HG03066 (cell line): ENCODE results near the gene SFSWAP.
"Not testable (repeated sequence)": the region's sequence is repeated elsewhere in the genome, so short reads cannot be mapped to it uniquely, and the experiment has no call there.

Source experiments
- ATAC-seq: cut with Tn5 transposase; IDR thresholded peaks from one replicate; pipeline ENCODE4 v1.9.1; 2021; ENCODE audit warnings: low read depth; ENCODE audit not compliant: unreplicated experiment

The SFSWAP gene

DNA sequence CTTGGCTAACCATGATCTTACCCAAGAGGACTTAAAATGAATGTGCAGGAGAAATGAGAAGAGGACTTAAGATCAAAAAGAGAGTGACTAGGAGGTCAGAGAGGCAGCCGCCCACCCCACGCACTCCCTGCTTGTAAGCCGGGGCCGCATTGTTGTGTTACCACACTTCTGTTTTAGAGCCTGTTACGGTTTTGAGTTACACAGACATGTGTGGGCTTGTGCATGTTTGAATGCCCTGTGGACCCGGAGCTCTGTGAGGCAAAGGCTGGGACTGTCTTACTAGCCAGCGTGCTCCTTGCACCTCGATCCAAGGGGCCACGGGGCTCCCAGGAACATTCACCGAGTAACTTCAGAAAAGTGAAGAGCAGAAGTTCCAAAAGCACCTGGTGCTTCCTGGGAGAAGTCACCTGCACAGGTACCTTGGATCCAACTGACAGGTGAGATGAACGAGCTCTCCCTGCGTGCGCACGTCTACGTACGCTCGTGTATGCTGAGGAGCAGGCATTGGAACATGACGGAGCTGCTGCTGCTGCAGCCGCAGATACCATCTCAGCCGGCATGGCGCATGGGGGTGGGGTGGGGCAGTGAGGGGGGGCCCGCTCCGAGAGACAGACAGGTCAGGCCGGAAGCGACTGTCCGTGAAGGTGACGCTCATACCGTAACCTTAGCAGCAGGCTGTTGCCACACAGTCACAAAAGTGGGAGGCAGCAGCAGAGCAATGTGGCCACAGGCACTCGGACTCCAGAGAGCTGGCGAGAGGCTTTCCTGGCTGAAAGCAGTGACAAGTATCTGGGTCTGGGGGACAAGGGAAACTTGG is 23.7 kb downstream of the SFSWAP start:
- ATAC-seq: no peak

DNA sequence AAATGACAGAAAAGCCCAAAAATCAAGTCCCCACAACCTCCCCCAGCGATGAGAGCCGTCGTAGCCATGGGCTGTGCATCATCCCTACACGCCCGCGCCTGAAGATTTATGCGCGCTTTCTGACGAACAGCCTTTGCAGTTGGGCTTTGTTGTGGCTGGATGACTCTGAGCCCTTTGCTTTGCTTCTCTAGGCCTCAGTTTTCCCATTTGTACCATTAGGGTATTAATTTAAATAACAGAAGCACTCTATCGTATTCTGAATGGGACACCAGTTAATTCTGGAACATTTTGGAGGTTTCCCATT is 24.2 kb downstream of the SFSWAP start:
- ATAC-seq: no peak

DNA sequence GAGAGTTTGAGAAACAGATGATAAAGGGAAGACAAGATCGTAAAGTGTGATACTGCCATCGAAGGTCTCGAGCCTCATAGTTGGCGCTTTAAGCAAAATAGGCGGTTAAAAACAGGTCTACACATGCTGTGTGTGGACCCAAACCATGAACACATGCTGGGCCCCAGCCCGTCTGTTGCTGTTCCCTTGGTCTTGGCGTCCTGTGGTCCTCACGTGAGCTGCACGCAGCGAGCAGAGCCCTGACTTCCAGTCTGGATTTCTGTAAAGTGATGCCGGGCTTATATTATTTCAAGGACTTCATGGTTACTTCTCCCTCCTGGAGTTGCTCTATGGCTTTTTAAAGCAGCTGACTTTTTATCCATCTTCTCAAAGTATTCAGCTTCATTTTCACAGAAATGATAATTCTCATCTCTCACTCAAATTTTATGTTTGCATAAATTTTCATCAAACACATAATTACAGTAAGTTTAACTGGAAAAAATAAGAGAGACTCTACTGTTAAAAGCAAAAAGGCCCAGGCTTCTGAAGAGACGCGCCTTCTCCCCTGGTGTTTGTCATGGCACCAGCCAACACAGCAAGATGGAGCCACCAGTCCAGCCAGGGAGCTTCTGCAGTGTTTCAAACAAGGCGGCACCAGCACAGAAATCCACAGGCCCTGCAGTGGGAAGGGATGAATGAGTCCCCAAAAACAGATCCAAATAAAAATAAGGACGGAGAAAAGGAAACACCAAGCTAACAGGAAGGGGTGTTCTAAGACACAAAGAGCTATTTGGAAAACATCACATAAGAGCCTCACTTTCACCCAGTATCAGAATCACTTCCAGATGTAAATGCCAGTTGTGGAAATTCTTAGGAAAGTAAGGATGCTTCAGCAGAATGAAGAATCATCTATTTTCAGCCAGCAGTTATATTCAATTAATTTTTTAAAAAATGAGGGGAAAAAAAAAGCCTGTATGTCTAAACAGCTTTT is 24.9 kb downstream of the SFSWAP start:
- no peak for ATAC-seq

DNA sequence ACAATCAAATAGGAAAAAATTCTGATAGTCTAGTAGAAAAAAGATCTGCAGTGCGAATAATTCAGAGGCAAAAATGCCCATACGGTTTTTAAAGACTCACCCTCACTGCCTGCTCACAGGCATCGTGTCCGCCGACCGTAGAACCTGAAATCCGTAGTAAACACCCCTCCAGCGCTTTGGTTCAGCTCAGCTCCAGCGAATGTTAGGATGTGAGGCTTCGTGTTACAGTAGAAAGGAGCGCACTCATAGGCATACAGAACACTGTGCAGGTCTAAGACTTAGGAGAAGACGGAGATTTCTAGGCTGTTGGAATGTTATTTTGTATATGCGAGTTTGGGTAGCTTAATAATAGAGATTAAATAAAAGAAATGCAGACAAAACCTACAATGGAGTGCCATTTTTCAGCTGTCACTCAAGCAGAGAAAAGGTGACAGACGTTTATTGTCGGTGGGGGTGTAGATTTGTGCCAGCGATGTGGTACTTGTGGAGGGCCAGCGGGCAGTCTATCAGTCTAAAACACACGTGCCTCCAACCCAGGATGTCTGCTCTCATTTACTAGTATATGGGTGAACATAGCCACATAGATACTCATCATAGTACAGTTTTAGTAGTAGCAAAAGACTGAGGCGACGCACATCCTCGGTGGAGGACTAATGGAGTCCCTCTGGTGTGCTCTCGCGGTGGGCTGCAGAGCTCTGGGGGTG is 25.7 kb downstream of the SFSWAP start:
- ATAC-seq: no peak

DNA sequence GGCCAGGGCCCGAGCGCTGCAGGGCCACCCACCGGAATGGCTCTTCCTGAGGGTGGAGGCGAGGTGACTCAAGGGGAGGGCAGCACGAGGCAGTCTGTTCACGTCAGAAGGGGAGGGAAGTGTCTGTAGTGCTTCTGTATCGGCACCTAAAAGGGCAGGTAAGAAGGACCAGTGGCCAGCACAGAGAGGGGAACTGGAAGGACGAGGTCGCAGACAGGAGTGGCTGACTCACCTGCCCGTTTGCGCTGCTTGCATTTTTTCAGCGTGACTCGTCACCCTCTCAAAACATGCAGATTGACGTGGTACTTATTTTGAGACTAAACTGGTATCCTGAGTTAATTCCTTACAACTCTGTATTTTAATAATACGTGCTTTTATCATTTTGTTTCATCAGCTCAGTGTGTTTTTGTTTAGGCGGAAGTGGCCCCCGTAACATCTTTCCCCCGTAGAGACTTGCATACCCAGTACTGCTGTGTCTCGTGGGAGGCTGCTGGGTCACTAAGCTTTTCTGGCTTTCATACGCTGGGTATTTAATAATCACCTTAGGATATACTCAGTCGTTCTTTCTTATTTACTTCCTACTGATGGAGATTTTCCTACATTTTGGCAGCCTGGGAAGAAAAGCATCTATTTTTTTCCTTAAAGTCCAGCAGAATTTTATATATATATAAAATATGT is 26.4 kb downstream of the SFSWAP start:
- ATAC-seq: no peak

DNA sequence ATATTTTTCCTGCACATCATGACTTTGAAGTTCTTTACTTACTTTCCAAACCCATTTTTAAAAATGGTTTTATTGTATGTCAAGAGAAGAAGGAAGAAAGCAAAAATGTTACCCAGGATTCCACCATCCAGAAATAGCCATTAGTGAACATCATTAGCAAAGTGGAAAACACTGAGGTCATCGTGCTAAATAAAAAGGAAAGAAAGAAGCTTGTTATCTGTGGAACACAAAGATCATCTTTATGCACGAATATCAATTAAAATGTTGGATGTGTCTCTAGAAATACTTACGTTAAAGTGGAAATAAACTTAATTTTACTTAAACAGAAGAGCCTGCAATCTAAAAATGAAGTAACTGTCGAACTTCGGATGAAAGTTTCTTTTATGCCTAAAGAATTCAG is 27.3 kb downstream of the SFSWAP start:
- ATAC-seq: no peak

DNA sequence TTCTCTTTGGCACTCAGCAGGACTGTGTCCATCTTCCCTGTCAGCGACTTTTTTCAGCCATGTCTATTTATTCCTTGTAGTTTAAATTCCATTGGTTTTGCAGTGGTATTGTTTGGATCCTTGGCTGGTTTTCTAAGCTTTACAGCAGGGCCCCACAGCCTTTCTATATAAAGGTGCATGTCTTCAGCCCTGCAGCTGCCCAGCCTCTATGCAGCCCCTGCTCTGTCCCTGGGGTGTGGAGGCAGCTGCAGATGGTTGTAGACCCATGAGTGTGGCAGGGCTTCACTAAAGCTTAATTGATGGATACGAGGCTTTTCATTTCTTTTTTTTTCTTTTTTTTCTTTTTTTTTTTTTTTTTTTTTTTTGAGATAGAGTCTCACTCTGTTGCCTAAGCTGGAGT is 29.7 kb downstream of the SFSWAP start:
- ATAC-seq: no peak

DNA sequence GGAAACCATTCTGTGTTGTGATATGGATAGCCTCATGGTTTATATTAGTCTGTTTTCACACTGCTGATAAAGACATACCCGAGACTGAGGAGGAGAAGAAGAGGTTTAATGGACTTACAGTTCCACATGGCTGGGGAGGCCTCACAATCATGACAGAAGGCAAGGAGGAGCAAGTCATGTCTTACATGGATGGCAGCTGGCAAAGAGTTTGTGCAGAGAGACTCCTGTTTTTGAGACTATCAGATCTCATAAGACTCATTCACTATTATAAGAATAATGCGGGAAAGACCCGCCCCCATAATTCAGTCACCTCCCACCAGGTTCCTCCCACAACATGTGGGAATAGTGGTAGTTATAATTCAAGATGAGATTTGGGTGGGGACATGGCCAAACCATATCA is 31.9 kb downstream of the SFSWAP start:
- ATAC-seq: not testable (repeated sequence)

DNA sequence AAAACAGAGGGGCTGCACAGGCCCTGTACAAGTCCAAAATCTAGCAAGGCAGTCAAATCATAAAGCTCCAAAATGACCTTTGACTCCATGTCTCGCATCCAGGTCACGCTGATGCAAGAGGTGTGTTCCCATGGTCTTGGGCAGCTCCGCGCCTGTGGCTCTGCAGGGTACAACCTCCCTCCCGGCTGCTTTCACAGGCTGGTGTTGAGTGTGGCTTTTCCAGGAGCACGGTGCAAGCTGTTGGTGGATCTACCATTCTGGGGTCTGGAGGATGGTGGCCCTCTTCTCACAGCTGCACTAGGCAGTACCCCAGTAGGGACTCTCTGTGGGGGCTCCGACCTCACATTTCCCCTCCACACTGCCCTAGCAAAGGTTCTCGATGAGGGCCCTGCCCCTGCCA is 32.5 kb downstream of the SFSWAP start:
- not testable (repeated sequence) for ATAC-seq

DNA sequence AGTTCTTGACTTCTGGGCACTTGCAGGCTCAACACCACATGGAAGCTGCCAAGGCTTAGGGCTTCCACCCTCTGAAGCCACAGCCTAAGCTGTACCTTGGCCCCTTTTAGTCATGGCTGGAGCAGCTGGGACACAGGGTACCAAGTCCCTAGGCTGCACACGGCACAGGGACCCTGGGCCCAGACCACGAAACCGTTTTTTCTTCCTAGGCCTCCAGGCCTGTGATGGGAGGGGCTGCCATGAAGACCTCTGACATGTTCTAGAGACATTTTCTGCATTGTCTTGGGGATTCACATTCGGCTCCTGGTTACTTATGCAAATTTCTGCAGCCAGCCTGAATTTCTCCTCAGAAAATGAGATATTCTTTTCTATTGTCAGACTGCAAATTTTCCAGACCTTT is 33.0 kb downstream of the SFSWAP start:
- ATAC-seq: not testable (repeated sequence)

DNA sequence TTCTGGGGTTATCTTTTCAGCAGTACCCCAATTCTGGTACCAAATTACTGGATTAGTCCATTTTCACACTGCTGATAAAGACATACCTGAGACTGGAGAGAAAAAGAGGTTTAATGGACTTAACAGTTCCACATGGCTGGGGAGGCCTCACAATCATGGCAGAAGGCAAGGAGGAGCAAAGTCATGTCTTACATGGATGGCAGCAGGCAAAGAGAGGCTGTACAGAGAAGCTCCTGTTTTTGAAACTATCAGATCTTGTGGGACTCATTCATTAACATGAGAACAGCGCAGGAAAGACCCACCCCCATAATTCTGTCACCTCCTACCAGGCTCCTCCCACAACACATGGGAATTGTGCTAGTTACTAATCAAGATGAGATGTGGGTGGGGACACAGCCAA is 33.8 kb downstream of the SFSWAP start:
- ATAC-seq: not testable (repeated sequence)

DNA sequence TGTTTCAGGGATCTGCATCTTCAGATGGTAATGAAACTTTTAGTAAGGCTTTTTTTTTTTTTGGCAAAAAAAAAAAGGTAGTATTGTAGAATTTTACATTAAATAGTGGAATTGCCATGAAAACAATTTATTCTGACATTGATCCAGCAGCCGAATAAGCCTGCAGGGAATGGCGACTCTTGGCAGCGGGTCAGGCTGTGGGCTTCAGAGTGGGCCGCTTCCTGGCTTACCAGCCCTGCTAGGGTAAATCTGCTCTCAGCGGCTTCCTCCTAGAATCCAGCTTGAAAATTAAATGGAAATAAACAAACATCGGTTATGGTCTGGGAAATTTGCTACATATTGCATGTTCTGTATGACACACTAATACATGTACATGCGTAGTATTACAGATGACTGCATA is 34.8 kb downstream of the SFSWAP start:
- ATAC-seq: no peak

DNA sequence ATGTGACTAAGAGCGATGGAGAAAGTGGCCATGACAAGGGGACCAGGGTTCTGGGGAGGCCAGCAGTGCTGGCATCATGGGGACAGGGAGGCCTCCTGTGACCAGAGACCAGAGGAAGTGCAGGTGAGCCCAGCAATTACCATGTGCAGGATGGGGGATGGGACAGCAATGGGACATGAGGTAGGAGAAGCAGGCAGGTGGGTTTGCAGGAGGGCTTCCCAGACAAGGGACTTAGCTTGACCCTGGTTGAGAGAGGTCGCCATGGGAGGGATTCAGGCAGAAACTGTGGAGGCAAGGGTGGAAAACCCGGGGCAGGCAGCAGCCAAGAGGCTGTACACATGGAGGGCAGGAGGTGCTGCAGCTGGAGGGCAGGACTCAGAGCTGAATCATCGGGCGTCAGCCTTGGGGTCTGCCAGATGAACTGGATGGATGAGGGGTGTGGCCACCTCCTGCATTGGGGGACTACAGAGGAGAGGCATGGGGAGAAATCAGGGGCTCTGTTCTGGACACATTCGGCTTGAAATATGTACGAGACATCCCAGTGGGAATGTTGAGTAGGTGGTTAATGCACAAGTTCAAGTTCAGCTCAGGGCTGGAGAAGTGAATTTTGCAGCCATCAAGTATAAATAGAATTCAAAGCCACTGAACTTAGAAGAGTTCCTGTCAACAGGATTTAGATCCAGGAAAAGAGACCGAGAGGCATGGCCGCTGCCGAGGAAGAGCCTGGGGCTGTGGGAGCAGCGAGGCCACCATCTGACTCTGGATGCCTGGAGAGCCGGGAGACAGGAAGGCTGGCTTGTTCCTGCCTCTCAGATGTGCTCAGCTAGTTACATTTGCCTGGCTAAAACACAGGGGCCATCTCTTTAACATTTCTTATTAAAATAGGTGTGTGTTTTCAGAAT is 36.6 kb downstream of the SFSWAP start:
- ATAC-seq: no peak

DNA sequence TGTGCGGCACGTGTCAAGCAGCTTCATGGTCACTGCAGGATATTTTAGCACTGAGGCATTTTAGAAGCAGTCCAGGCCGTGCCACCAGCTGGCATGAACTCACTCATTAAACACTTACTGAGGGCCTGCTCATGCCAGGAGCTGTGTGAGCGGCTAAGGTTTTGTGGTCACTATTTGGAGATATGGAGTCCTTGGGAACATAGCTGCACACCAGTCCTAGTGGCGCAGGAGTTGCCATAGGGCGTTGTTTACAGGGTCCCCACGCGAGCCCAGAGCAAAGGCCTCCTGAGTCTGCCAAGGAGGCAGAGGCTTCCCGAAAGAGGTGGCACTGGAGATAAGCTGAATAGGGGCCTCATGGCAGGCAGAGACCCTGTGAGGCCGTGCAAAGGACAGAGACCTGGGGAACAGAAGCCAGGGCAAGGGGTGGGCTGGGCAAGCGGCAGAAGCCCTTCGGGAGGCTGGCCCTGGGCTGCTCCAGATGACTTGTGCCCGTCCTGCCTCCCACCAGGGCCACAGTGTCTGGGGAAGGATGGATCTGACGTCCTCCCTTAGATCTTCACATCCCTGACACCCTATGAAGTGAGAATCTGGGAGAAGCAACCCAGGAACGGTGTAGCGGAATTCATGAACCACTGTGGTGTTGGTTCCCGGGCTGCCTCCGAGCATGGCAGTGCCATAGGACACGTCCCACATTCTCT is 38.9 kb downstream of the SFSWAP start:
- no peak for ATAC-seq

DNA sequence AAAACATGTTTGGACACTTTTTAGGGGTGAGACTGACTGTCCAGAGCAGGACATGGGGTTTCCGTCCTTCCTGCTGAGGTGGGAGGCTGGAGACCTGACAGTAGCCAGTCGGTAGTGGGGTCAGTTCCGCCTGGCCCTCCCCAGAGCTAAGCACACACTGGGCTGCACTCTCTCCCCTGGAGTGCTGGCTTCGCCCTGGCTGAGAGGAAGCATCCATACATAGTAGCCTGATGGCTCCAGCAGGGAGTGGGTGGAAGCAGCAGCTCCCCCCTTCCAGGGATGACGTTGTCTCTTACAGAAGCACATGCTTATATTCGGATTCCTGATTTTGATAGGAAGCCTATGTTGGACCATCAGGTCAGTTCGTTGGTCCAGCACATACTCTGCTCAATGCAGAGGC is 40.4 kb downstream of the SFSWAP start:
- no peak for ATAC-seq

DNA sequence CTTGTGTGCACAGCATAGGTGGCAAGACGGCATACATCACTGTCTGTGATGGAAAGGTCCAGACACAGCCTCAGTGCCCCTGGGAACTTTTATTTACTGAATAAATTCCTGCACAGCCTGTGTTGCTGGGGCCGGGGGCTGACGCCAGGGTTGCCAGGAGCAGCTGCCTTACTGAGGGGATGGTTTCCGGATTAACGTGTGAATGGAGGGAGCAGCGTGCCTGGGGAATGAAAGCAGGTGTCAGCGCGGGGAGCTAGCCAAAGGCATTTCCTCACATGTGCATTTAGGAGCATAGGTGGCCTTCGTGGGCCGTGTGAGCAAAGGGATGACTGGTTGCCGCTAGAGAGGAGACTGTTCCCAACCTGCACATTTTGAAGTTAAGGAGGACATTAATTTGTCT is 41.6 kb downstream of the SFSWAP start:
- no peak for ATAC-seq

DNA sequence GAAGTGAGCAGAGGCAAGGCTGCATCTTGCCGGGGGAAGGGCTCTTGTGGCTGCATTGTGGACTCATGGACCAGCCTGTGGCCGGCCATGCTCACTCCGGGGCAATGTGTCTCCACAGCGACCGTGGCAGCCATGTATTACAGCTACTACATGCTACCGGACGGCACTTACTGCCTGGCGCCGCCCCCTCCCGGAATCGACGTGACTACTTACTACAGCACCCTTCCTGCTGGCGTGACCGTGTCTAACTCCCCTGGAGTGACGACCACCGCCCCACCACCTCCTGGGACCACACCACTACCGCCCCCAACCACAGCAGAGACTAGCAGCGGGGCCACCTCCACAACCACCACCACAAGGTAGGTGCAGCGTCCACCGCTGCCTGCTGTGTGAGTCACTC is 42.1 kb downstream of the SFSWAP start:
- ATAC-seq: no peak

DNA sequence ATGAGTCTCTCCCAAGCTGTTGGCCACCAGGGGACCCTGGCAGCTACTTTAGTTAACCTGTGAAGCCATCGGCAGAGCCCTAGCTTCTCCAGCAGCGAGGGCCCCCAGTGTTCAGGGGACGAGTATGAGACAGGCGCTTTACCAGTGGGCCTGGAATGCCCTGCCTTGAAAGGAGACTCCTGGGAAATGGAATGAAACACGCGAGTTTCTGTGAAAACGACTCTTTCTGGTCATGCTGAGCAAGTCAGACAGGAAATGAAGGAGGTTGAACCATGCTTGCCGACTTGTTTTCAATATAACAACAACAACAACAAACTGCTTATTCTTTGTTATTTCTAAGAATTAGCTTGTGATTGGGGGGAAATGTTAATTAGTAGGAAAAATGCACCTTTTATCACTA is 42.9 kb downstream of the SFSWAP start:
- ATAC-seq: no peak

DNA sequence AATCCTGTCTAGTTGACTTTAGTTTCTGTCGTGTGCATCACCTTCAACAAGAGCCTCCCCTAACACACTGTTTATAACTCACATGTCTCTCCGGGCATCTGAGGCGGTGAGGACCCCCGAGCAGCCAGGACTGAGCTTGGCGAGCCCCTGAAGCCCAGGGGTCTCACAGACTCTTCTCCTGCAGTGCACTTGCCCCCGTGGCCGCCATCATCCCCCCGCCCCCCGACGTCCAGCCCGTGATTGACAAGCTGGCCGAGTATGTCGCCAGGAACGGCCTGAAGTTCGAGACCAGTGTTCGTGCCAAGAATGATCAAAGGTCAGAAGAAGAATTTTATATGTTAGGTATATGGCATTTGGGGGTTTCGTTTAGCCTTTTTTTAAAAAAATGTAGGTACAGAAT is 43.3 kb downstream of the SFSWAP start:
- ATAC-seq: no peak
